H9 (cell line): ENCODE results near the gene ACSBG1. TPM values are rescaled to one million over a fixed set of nuclear protein-coding genes. Genes with fewer than 3 reads are reported as not detected.

ENCODE experiments used
- DNase-seq: peaks from one replicate; pipeline ENCODE4 v3.0.0-alpha.2; 2017
- H2AFZ ChIP-seq: one replicate; pipeline ENCODE4 v1.6.1; 2013; ENCODE audit warnings: mild to moderate bottlenecking, low read length, control low read depth, moderate library complexity
- H2AK5ac ChIP-seq: 2 replicates; pipeline ENCODE4 v1.6.1; 2013; ENCODE audit warnings: low read length, control low read depth, mixed read lengths; ENCODE audit not compliant: insufficient read length
- H2BK120ac ChIP-seq: one replicate; pipeline ENCODE4 v1.6.1; 2013; ENCODE audit warnings: low read depth, mild to moderate bottlenecking, low read length, control low read depth, inconsistent platforms; ENCODE audit not compliant: poor library complexity, severe bottlenecking
- H2BK12ac ChIP-seq: 2 replicates; pipeline ENCODE4 v1.6.1; 2013; ENCODE audit warnings: low read length, control low read depth, mixed read lengths, low read depth; ENCODE audit not compliant: insufficient read length
- H2BK15ac ChIP-seq: 2 replicates; pipeline ENCODE4 v1.6.1; 2013; ENCODE audit warnings: low read depth, low read length, control low read depth
- H2BK20ac ChIP-seq: one replicate; pipeline ENCODE4 v1.6.1; 2013; ENCODE audit warnings: low read depth, mild to moderate bottlenecking, low read length, control low read depth, inconsistent platforms; ENCODE audit not compliant: poor library complexity, severe bottlenecking
- H2BK5ac ChIP-seq: 2 replicates; pipeline ENCODE4 v1.6.1; 2013; ENCODE audit warnings: low read length, control low read depth, mixed read lengths; ENCODE audit not compliant: insufficient read length
- H3K14ac ChIP-seq: 2 replicates; pipeline ENCODE4 v1.6.1; 2013; ENCODE audit warnings: low read length, control low read depth; ENCODE audit not compliant: insufficient read depth
- H3K18ac ChIP-seq: 2 replicates; pipeline ENCODE4 v1.6.1; 2013; ENCODE audit warnings: low read depth, mild to moderate bottlenecking, mixed read lengths, low read length, control low read depth; ENCODE audit not compliant: insufficient read length
- H3K23ac ChIP-seq: 2 replicates; pipeline ENCODE4 v1.6.1; 2013; ENCODE audit warnings: low read length, control low read depth, mixed read lengths, low read depth; ENCODE audit not compliant: insufficient read length
- H3K23me2 ChIP-seq: 2 replicates; pipeline ENCODE4 v1.6.1; 2013; ENCODE audit warnings: low read depth, mild to moderate bottlenecking, mixed read lengths, low read length, control low read depth; ENCODE audit not compliant: insufficient read length, poor library complexity, severe bottlenecking
- H3K27ac ChIP-seq: 2 replicates; pipeline ENCODE4 v1.5.1; 2013; ENCODE audit warnings: low read length, control low read depth, mixed read lengths, low read depth; ENCODE audit not compliant: insufficient read length
- H3K27me3 ChIP-seq: 2 replicates; pipeline ENCODE4 v1.6.1; 2013; ENCODE audit warnings: low read length, control low read depth, inconsistent platforms; ENCODE audit not compliant: insufficient read depth
- H3K4ac ChIP-seq: 2 replicates; pipeline ENCODE4 v1.6.1; 2013; ENCODE audit warnings: low read depth, mild to moderate bottlenecking, control low read depth, inconsistent platforms, low read length, moderate library complexity
- H3K4me1 ChIP-seq: 2 replicates; pipeline ENCODE4 v1.6.1; 2013; ENCODE audit warnings: low read length, control low read depth, inconsistent platforms; ENCODE audit not compliant: insufficient read depth
- H3K4me2 ChIP-seq: 2 replicates; pipeline ENCODE4 v1.6.1; 2013; ENCODE audit warnings: low read length, control low read depth, mixed read lengths; ENCODE audit not compliant: insufficient read length, insufficient read depth
- H3K56ac ChIP-seq: 2 replicates; pipeline ENCODE4 v1.6.1; 2013; ENCODE audit warnings: low read depth, mild to moderate bottlenecking, mixed read lengths, low read length, control low read depth; ENCODE audit not compliant: insufficient read length
- H3K79me1 ChIP-seq: 2 replicates; pipeline ENCODE4 v1.6.1; 2013; ENCODE audit warnings: low read depth, mild to moderate bottlenecking, moderate library complexity, low read length, control low read depth, inconsistent platforms; ENCODE audit not compliant: insufficient read depth, poor library complexity, severe bottlenecking
- H3K79me2 ChIP-seq: 2 replicates; pipeline ENCODE4 v1.6.1; 2013; ENCODE audit warnings: low read length, control low read depth, inconsistent platforms; ENCODE audit not compliant: insufficient read depth
- H3K9ac ChIP-seq: 2 replicates; pipeline ENCODE4 v1.6.1; 2013; ENCODE audit warnings: low read length, control low read depth, mixed read lengths; ENCODE audit not compliant: insufficient read length; ENCODE audit errors: extremely low read depth
- H3K9me3 ChIP-seq: one replicate; pipeline ENCODE4 v1.6.1; 2013; ENCODE audit warnings: low read depth, low read length, inconsistent platforms; ENCODE audit not compliant: control insufficient read depth
- H3T11ph ChIP-seq: one replicate; pipeline ENCODE4 v1.6.1; 2013; ENCODE audit warnings: mild to moderate bottlenecking, low read length, control low read depth, inconsistent platforms
- H4K20me1 ChIP-seq: one replicate; pipeline ENCODE4 v1.6.1; 2013; ENCODE audit not compliant: control insufficient read depth, insufficient read length, insufficient read depth
- H4K5ac ChIP-seq: 2 replicates; pipeline ENCODE4 v1.6.1; 2013; ENCODE audit warnings: low read depth, mild to moderate bottlenecking, mixed read lengths, low read length, control low read depth; ENCODE audit not compliant: insufficient read length
- H4K8ac ChIP-seq: replicated peaks from 2 replicates; pipeline ENCODE4 v1.6.1; 2013; ENCODE audit warnings: low read length, control low read depth, mixed read lengths, low read depth; ENCODE audit not compliant: insufficient read length
- H4K91ac ChIP-seq: 2 replicates; pipeline ENCODE4 v1.6.1; 2013; ENCODE audit warnings: low read depth, mild to moderate bottlenecking, moderate library complexity, mixed read lengths, low read length, control low read depth; ENCODE audit not compliant: insufficient read length
- H3K27ac Mint-ChIP-seq, 3 experiments: 2 replicates in 2 of 3; 3 replicates in 1 of 3; pipeline ENCODE4 v1.8.0; 2020 to 2021; ENCODE audit warnings: mixed read lengths in 3 of 3, mild to moderate bottlenecking in 1 of 3, moderate library complexity in 1 of 3
- H3K27me3 Mint-ChIP-seq: 2 replicates; pipeline ENCODE4 v1.8.0; 2021; ENCODE audit warnings: low read depth, mild to moderate bottlenecking, moderate library complexity, mixed read lengths
- H3K36me3 Mint-ChIP-seq, 3 experiments: 2 replicates in 2 of 3; 3 replicates in 1 of 3; pipeline ENCODE4 v1.8.0; 2020 to 2021; ENCODE audit warnings: low read depth in 3 of 3, mixed read lengths in 3 of 3; ENCODE audit not compliant: insufficient read depth in 1 of 3
- H3K4me1 Mint-ChIP-seq, 2 experiments: 2 replicates each; pipeline ENCODE4 v1.8.0; 2020; ENCODE audit warnings: mixed read lengths in 2 of 2
- H3K4me3 Mint-ChIP-seq, 2 experiments: 2 replicates in 1 of 2; 3 replicates in 1 of 2; pipeline ENCODE4 v1.8.0; 2020 to 2021; ENCODE audit warnings: mild to moderate bottlenecking in 2 of 2, mixed read lengths in 2 of 2, moderate library complexity in 1 of 2
- H3K9me3 Mint-ChIP-seq, 2 experiments: 2 replicates in 1 of 2; 3 replicates in 1 of 2; pipeline ENCODE4 v1.8.0; 2020; ENCODE audit warnings: mild to moderate bottlenecking in 2 of 2, mixed read lengths in 2 of 2, moderate library complexity in 1 of 2
- WGBS: extraction: QIAGEN DNeasy Blood & Tissue Kit; methylation state at CpG from one replicate; pipeline ENCODE4 v1.1.7; 2013; ENCODE audit warnings: missing lambda C conversion rate, low lambda C conversion rate, mixed read lengths; ENCODE audit not compliant: insufficient read length; ENCODE audit errors: extremely low coverage; 5-methylcytosine and 5-hydroxymethylcytosine counted together
- total RNA-seq: library from RNA; stranded (reverse); gene quantifications from 2 replicates; pipeline ENCODE4 v1.2.1, GENCODE V29; 2021
- TF ChIP-seq, protein P1 (sequence below): fragments of 200-600 bp; sonication (generic); conservative IDR thresholded peaks from 3 replicates; pipeline ENCODE4 v1.8.0; 2021; ENCODE audit warnings: antibody characterized with exemption, mild to moderate bottlenecking

Gene ACSBG1
- total RNA-seq, 1 experiment from 2014 or later = 2.2 TPM

DNA sequence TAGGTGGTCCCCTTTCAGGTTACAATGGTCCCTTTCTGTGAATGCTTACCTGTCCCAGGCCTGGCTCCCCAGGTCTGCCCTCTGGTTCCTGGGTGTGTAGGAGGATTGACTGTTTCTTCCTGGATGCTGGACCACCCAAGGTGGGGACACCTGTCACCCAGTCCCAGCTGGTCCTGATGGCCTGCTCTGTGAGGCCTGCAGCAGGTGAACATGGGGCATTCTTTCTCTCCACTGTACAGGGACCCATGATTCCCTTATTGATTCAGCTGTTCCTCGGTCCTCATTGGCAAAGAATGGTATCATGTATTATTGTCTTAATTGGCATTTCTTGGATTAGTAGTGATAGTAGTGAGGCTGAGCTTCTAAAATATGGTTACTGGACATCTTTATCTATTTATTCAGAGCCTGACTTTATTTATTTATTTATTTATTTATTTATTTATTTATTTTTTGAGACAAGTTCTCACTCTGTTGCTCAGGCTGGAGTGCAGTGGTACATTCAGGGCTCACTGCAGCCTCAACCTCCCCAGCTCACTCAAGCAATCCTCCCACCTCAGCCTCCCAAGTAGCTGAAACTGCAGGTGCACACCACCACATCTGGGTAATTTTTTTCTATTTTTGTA is 21.2 kb upstream of the ACSBG1 start:
- H3K79me1 ChIP-seq = no peaks in the 10 kb centered on the region
- H2BK12ac ChIP-seq = no peak overlapping the region
- H3K4me1 Mint-ChIP-seq = 0 out of 4 replicates have a peak, but pooled peaks cover 0 to 2% of the 10 kb centered on the region in 2 experiments
- H3K79me2 ChIP-seq = no peaks in the 10 kb centered on the region
- H3K27me3 ChIP-seq = no peaks in the 10 kb centered on the region
- peaks cover 2% of the 10 kb centered on the region for H3K27me3 Mint-ChIP-seq
- TF ChIP-seq, protein P1, sequence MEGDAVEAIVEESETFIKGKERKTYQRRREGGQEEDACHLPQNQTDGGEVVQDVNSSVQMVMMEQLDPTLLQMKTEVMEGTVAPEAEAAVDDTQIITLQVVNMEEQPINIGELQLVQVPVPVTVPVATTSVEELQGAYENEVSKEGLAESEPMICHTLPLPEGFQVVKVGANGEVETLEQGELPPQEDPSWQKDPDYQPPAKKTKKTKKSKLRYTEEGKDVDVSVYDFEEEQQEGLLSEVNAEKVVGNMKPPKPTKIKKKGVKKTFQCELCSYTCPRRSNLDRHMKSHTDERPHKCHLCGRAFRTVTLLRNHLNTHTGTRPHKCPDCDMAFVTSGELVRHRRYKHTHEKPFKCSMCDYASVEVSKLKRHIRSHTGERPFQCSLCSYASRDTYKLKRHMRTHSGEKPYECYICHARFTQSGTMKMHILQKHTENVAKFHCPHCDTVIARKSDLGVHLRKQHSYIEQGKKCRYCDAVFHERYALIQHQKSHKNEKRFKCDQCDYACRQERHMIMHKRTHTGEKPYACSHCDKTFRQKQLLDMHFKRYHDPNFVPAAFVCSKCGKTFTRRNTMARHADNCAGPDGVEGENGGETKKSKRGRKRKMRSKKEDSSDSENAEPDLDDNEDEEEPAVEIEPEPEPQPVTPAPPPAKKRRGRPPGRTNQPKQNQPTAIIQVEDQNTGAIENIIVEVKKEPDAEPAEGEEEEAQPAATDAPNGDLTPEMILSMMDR = no peak
- no peak overlapping the region for H3K23ac ChIP-seq
- no peaks in the 10 kb centered on the region for H3K4me1 ChIP-seq
- no peak overlapping the region for H4K91ac ChIP-seq
- H3K14ac ChIP-seq = no peak overlapping the region
- no peak overlapping the region for H4K8ac ChIP-seq
- no peak for DNase-seq
- H2BK120ac ChIP-seq = no peak overlapping the region
- no peak overlapping the region for H3T11ph ChIP-seq
- H3K4me2 ChIP-seq = no peak overlapping the region
- no CpG with 5 or more reads among the region's 1 CpG for WGBS
- H3K9me3 Mint-ChIP-seq = no peaks in the 10 kb centered on the region
- H4K20me1 ChIP-seq = no peaks in the 10 kb centered on the region
- no peak overlapping the region; a peak in 1 of 7 replicates for H3K27ac Mint-ChIP-seq
- H3K23me2 ChIP-seq = no peaks in the 10 kb centered on the region
- no peak overlapping the region for H3K56ac ChIP-seq
- no peak overlapping the region for H3K9ac ChIP-seq
- H3K4me3 Mint-ChIP-seq = no peak overlapping the region
- no peak overlapping the region for H2BK20ac ChIP-seq
- no peak overlapping the region for H3K4ac ChIP-seq
- H2AK5ac ChIP-seq = no peak overlapping the region
- H3K27ac ChIP-seq = no peak overlapping the region
- H3K36me3 Mint-ChIP-seq = no peaks in the 10 kb centered on the region
- no peak overlapping the region for H2AFZ ChIP-seq
- no peak overlapping the region for H2BK15ac ChIP-seq
- H3K18ac ChIP-seq = no peak overlapping the region
- H3K9me3 ChIP-seq = no peaks in the 10 kb centered on the region
- no peak overlapping the region for H2BK5ac ChIP-seq
- no peak overlapping the region for H4K5ac ChIP-seq
